ENCODE results near the gene EPC2.

EPC2 gene

GRCh38 chr2:148699830-148700229, 55.3 kb downstream of the EPC2 start:
- H3K36me3 ChIP-seq (ENCODE audit: control insufficient read depth, low read length), result peaks cover 58% of the 10 kb centered on the region
- H3K27ac ChIP-seq (ENCODE audit: low read depth, low read length), result no peak overlapping the region
- no peaks in the 10 kb centered on the region for H3K27me3 ChIP-seq (ENCODE audit: control insufficient read depth, low read length)
- no peak overlapping the region for H3K4me2 ChIP-seq (ENCODE audit: low read length)
- no peaks in the 10 kb centered on the region for H3K4me1 ChIP-seq (ENCODE audit: control insufficient read depth, low read length)
- H3F3A ChIP-seq (ENCODE audit: control insufficient read depth, insufficient read depth), result no peaks in the 10 kb centered on the region
- no peaks in the 10 kb centered on the region for H3K9me2 ChIP-seq (replicated peaks; ENCODE audit: control insufficient read depth, low read length)
- no peaks in the 10 kb centered on the region for H4K20me1 ChIP-seq (ENCODE audit: control insufficient read depth, insufficient read depth, low read depth, low read length)
- no peak overlapping the region for H3K4me3 ChIP-seq (ENCODE audit: low read length)
- peaks cover 7% of the 10 kb centered on the region; the same call in 1 of the 2 replicates for H3K9me3 ChIP-seq (ENCODE audit: control insufficient read depth, insufficient read depth, low read length)
- H3K79me2 ChIP-seq (ENCODE audit: control insufficient read depth, low read length), result peaks cover 64% of the 10 kb centered on the region
- TF ChIP-seq CTCF (IDR thresholded peaks at IDR 0.05; ENCODE audit: low read depth, low read length, poor library complexity, severe bottlenecking) (no peak), EZH2phosphoT487 (IDR thresholded peaks at IDR 0.05; ENCODE audit: borderline replicate concordance, low read length) (no peak)

- H3K79me2 ChIP-seq (ENCODE audit: control insufficient read depth, low read length), result peaks cover 64% of the 10 kb centered on the region
- no peak overlapping the region for H3K27ac ChIP-seq (ENCODE audit: low read depth, low read length)
- H3K9me2 ChIP-seq (replicated peaks; ENCODE audit: control insufficient read depth, low read length), result no peaks in the 10 kb centered on the region
- no peaks in the 10 kb centered on the region for H3K4me1 ChIP-seq (ENCODE audit: control insufficient read depth, low read length)
- peaks cover 52% of the 10 kb centered on the region for H3K36me3 ChIP-seq (ENCODE audit: control insufficient read depth, low read length)
- no peaks in the 10 kb centered on the region for H4K20me1 ChIP-seq (ENCODE audit: control insufficient read depth, insufficient read depth, low read depth, low read length)
- peaks cover 7% of the 10 kb centered on the region; the same call in 1 of the 2 replicates for H3K9me3 ChIP-seq (ENCODE audit: control insufficient read depth, insufficient read depth, low read length)
- no peak overlapping the region for H3K4me2 ChIP-seq (ENCODE audit: low read length)
- TF ChIP-seq CTCF (IDR thresholded peaks at IDR 0.05; ENCODE audit: low read depth, low read length, poor library complexity, severe bottlenecking), result no peak
- no peak for TF ChIP-seq EZH2phosphoT487 (IDR thresholded peaks at IDR 0.05; ENCODE audit: borderline replicate concordance, low read length)
- no peaks in the 10 kb centered on the region for H3F3A ChIP-seq (ENCODE audit: control insufficient read depth, insufficient read depth)
- H3K4me3 ChIP-seq (ENCODE audit: low read length), result no peak overlapping the region
- no peaks in the 10 kb centered on the region for H3K27me3 ChIP-seq (ENCODE audit: control insufficient read depth, low read length)
These were observed 56.5 kb downstream of the EPC2 start for GRCh38 chr2:148701039-148701438.

GRCh38 chr2:148701877-148702276, 57.3 kb downstream of the EPC2 start:
- peaks cover 64% of the 10 kb centered on the region for H3K79me2 ChIP-seq (ENCODE audit: control insufficient read depth, low read length)
- H3K9me3 ChIP-seq (ENCODE audit: control insufficient read depth, insufficient read depth, low read length), result peaks cover 7% of the 10 kb centered on the region; the same call in 1 of the 2 replicates
- H3K36me3 ChIP-seq (ENCODE audit: control insufficient read depth, low read length), result peaks cover 48% of the 10 kb centered on the region
- no peak overlapping the region for H3K4me3 ChIP-seq (ENCODE audit: low read length)
- no peaks in the 10 kb centered on the region for H3K27me3 ChIP-seq (ENCODE audit: control insufficient read depth, low read length)
- no peak overlapping the region for H3K4me2 ChIP-seq (ENCODE audit: low read length)
- no peaks in the 10 kb centered on the region for H3K4me1 ChIP-seq (ENCODE audit: control insufficient read depth, low read length)
- H3F3A ChIP-seq (ENCODE audit: control insufficient read depth, insufficient read depth), result no peaks in the 10 kb centered on the region
- no peaks in the 10 kb centered on the region for H3K9me2 ChIP-seq (replicated peaks; ENCODE audit: control insufficient read depth, low read length)
- TF ChIP-seq CTCF (IDR thresholded peaks at IDR 0.05; ENCODE audit: low read depth, low read length, poor library complexity, severe bottlenecking) (no peak), EZH2phosphoT487 (IDR thresholded peaks at IDR 0.05; ENCODE audit: borderline replicate concordance, low read length) (no peak)
- no peaks in the 10 kb centered on the region for H4K20me1 ChIP-seq (ENCODE audit: control insufficient read depth, insufficient read depth, low read depth, low read length)
- H3K27ac ChIP-seq (ENCODE audit: low read depth, low read length), result no peak overlapping the region
